ENCODE measurements around the gene NEDD9.

GRCh38 chr6:11149551-11149950, 82.9 kb downstream of the NEDD9 start:
- TF ChIP-seq, protein P1, sequence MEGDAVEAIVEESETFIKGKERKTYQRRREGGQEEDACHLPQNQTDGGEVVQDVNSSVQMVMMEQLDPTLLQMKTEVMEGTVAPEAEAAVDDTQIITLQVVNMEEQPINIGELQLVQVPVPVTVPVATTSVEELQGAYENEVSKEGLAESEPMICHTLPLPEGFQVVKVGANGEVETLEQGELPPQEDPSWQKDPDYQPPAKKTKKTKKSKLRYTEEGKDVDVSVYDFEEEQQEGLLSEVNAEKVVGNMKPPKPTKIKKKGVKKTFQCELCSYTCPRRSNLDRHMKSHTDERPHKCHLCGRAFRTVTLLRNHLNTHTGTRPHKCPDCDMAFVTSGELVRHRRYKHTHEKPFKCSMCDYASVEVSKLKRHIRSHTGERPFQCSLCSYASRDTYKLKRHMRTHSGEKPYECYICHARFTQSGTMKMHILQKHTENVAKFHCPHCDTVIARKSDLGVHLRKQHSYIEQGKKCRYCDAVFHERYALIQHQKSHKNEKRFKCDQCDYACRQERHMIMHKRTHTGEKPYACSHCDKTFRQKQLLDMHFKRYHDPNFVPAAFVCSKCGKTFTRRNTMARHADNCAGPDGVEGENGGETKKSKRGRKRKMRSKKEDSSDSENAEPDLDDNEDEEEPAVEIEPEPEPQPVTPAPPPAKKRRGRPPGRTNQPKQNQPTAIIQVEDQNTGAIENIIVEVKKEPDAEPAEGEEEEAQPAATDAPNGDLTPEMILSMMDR (IDR thresholded peaks at IDR 0.05) = no peak
- no peak for TF ChIP-seq POLR2AphosphoS5 (IDR thresholded peaks at IDR 0.05)
- TF ChIP-seq EP300 (IDR thresholded peaks at IDR 0.05; ENCODE audit: low read depth) = no peak
- TF ChIP-seq POLR2A (IDR thresholded peaks at IDR 0.05) = no peak
